Neural progenitor cell (in vitro differentiated cells): ENCODE measurements around the gene NTM. TPM values are rescaled to one million over a fixed set of nuclear protein-coding genes. Genes with fewer than 3 reads are reported as not detected.
A peak's percentile ranks its signal among the peaks of the same experiment; 100 is the strongest.

Experiments used
- DNase-seq: peaks from one replicate; pipeline ENCODE4 v3.0.0-alpha.2; 2016; ENCODE audit warnings: low spot score
- H2AFZ ChIP-seq: fragments of 200-600 bp; sonication (generic); replicated peaks from 2 replicates; pipeline ENCODE4 v1.6.1; 2016; ENCODE audit warnings: antibody characterized with exemption
- H3F3A ChIP-seq: fragments of 200-600 bp; sonication (generic); 2 replicates; pipeline ENCODE4 v1.6.1; 2016; ENCODE audit warnings: antibody characterized with exemption, low read depth
- H3K27ac ChIP-seq: fragments of 200-600 bp; sonication (generic); 2 replicates; pipeline ENCODE4 v1.5.1; 2016; ENCODE audit warnings: mild to moderate bottlenecking
- H3K27me3 ChIP-seq: fragments of 200-600 bp; sonication (generic); 2 replicates; pipeline ENCODE4 v1.6.1; 2016; ENCODE audit warnings: mild to moderate bottlenecking, moderate library complexity
- H3K36me3 ChIP-seq: fragments of 200-600 bp; sonication (generic); 2 replicates; pipeline ENCODE4 v1.5.1; 2016
- H3K4me1 ChIP-seq: fragments of 200-600 bp; sonication (generic); 2 replicates; pipeline ENCODE4 v1.6.1; 2016; ENCODE audit warnings: mixed run types
- H3K4me2 ChIP-seq: fragments of 200-600 bp; sonication (generic); 2 replicates; pipeline ENCODE4 v1.6.1; 2016
- H3K4me3 ChIP-seq: fragments of 200-600 bp; sonication (generic); 2 replicates; pipeline ENCODE4 v1.5.1; 2016
- H3K79me2 ChIP-seq: fragments of 200-600 bp; sonication (generic); 2 replicates; pipeline ENCODE4 v1.6.1; 2016; ENCODE audit warnings: low read depth
- H3K9ac ChIP-seq: fragments of 200-600 bp; sonication (generic); 2 replicates; pipeline ENCODE4 v1.6.1; 2016
- H3K9me3 ChIP-seq: fragments of 200-600 bp; sonication (generic); 2 replicates; pipeline ENCODE4 v1.5.1; 2016; ENCODE audit warnings: low read depth
- H4K20me1 ChIP-seq: fragments of 200-600 bp; sonication (generic); 2 replicates; pipeline ENCODE4 v1.6.1; 2016; ENCODE audit warnings: low read depth
- H3K27ac Mint-ChIP-seq: 3 replicates; pipeline ENCODE4 v1.8.0; 2021; ENCODE audit warnings: mixed read lengths
- H3K27me3 Mint-ChIP-seq: 2 replicates; pipeline ENCODE4 v1.8.0; 2022; ENCODE audit warnings: low read depth, mild to moderate bottlenecking, inconsistent platforms, moderate library complexity, mixed read lengths; ENCODE audit not compliant: insufficient read depth
- H3K36me3 Mint-ChIP-seq: 3 replicates; pipeline ENCODE4 v1.8.0; 2021; ENCODE audit warnings: mixed read lengths
- H3K4me1 Mint-ChIP-seq: 3 replicates; pipeline ENCODE4 v1.8.0; 2021; ENCODE audit warnings: mixed read lengths
- H3K4me3 Mint-ChIP-seq: 3 replicates; pipeline ENCODE4 v1.8.0; 2021; ENCODE audit warnings: mild to moderate bottlenecking, moderate library complexity, mixed read lengths
- H3K9me3 Mint-ChIP-seq: 3 replicates; pipeline ENCODE4 v1.8.0; 2020; ENCODE audit warnings: mixed read lengths
- EZH2 ChIP-seq: fragments of 200-600 bp; sonication (generic); IDR thresholded peaks from 2 replicates; pipeline ENCODE4 v1.6.1; 2017; ENCODE audit warnings: antibody characterized with exemption, mild to moderate bottlenecking, moderate library complexity
- EZH2phosphoT487 ChIP-seq: fragments of 200-600 bp; sonication (generic); IDR thresholded peaks from 2 replicates; pipeline ENCODE4 v1.6.1; 2017; ENCODE audit warnings: antibody characterized with exemption
- total RNA-seq: library from RNA; depleted of rRNA; stranded (reverse); fragments of >200 nt; gene quantifications from 2 replicates; pipeline ENCODE4 v1.2.3, GENCODE V29; 2015; ENCODE audit warnings: low replicate concordance
- TF ChIP-seq, protein P1 (sequence below): fragments of 200-600 bp; sonication (generic); IDR thresholded peaks from 2 replicates; pipeline ENCODE4 v1.5.1; 2017; ENCODE audit warnings: antibody characterized with exemption, mild to moderate bottlenecking

The NTM gene
- total RNA-seq, 1 donor from 2014 or later = 4.3 TPM

DNA sequence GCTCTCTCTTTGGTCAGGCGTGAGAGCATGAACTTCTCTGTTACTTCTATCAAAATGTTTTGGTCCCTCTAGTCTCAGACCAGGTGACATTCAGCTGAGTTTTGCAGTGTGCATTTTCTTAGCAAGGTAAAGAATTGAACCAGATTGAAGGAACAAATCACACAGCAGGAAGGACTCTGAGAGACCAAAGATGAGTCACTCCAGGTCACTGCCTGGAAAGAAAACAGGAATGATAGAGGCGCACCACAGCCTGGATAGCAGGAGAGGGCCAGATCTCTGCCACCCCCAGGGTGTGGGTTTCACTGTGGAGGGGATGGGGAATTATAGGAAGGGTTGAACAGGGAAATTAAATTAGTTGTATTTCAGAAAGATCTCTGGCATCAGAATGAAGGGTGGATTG lies 788.3 kb downstream of the NTM start:
- Histone ChIP-seq H3K9ac (no peak overlapping the region), H3K27me3 (no peaks in the 10 kb centered on the region), H3K27ac (no peak overlapping the region), H3K4me3 (no peak overlapping the region), H3K9me3 (no peaks in the 10 kb centered on the region), H3K4me1 (peaks cover 13% of the 10 kb centered on the region), H3K36me3 (no peaks in the 10 kb centered on the region), H2AFZ (no peak overlapping the region), H3F3A (no peaks in the 10 kb centered on the region), H4K20me1 (no peaks in the 10 kb centered on the region), H3K4me2 (no peak overlapping the region), H3K79me2 (no peaks in the 10 kb centered on the region)
- TF ChIP-seq, protein P1, sequence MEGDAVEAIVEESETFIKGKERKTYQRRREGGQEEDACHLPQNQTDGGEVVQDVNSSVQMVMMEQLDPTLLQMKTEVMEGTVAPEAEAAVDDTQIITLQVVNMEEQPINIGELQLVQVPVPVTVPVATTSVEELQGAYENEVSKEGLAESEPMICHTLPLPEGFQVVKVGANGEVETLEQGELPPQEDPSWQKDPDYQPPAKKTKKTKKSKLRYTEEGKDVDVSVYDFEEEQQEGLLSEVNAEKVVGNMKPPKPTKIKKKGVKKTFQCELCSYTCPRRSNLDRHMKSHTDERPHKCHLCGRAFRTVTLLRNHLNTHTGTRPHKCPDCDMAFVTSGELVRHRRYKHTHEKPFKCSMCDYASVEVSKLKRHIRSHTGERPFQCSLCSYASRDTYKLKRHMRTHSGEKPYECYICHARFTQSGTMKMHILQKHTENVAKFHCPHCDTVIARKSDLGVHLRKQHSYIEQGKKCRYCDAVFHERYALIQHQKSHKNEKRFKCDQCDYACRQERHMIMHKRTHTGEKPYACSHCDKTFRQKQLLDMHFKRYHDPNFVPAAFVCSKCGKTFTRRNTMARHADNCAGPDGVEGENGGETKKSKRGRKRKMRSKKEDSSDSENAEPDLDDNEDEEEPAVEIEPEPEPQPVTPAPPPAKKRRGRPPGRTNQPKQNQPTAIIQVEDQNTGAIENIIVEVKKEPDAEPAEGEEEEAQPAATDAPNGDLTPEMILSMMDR = no peak
- no peak for TF ChIP-seq EZH2
- Mint-ChIP-seq H3K4me3 (no peak overlapping the region), H3K9me3 (no peaks in the 10 kb centered on the region), H3K4me1 (peaks cover 19% of the 10 kb centered on the region), H3K36me3 (no peaks in the 10 kb centered on the region), H3K27ac (peak overlapping the region; percentile 5), H3K27me3 (no peaks in the 10 kb centered on the region)
- DNase-seq = no peak

DNA sequence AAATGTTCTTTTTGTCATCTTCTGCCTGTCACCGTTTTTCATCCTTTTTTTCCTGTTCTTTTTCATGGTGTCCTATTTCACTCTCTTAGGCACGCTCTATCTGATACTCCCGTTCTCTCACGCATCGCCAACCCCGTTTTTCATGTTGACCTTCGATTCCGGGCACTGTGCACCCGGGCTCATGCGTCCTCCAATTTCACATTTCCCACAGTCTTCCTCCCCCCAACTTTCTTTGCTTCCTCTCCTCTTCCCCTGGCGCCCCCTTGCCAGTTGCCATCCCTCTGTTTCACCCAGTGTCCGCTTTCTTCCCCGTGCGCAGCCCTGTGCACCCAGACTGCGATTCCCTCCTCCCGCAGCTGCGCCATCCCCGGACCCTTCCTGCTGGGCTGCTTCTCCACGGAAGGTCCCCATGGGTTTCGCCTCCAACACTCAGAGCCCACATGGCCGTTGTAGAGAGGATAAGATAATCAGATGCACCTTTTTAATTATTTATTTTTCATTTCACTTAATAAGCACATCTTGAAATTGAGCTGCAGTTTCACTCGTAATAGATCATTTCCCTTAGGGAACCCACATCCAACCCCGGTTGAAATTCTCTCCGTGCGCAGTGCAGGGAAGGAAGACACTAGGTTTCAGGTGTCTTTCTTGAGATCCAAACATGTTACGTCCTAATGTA lies 791.1 kb downstream of the NTM start:
- Histone ChIP-seq H3K27me3 (no peaks in the 10 kb centered on the region), H3K36me3 (no peaks in the 10 kb centered on the region), H3K4me1 (no peaks in the 10 kb centered on the region), H3F3A (no peaks in the 10 kb centered on the region), H3K4me3 (no peak overlapping the region), H3K79me2 (no peaks in the 10 kb centered on the region), H3K9ac (no peak overlapping the region), H3K4me2 (no peak overlapping the region), H3K9me3 (no peaks in the 10 kb centered on the region), H2AFZ (no peak overlapping the region), H4K20me1 (no peaks in the 10 kb centered on the region), H3K27ac (no peak overlapping the region)
- no peak for DNase-seq
- TF ChIP-seq EZH2 = no peak
- TF ChIP-seq, protein P1 = no peak
- no peak for TF ChIP-seq EZH2phosphoT487
- Mint-ChIP-seq H3K4me1 (peaks cover 12% of the 10 kb centered on the region), H3K27ac (no peak overlapping the region), H3K9me3 (no peaks in the 10 kb centered on the region), H3K36me3 (no peaks in the 10 kb centered on the region), H3K27me3 (no peaks in the 10 kb centered on the region), H3K4me3 (no peak overlapping the region)

DNA sequence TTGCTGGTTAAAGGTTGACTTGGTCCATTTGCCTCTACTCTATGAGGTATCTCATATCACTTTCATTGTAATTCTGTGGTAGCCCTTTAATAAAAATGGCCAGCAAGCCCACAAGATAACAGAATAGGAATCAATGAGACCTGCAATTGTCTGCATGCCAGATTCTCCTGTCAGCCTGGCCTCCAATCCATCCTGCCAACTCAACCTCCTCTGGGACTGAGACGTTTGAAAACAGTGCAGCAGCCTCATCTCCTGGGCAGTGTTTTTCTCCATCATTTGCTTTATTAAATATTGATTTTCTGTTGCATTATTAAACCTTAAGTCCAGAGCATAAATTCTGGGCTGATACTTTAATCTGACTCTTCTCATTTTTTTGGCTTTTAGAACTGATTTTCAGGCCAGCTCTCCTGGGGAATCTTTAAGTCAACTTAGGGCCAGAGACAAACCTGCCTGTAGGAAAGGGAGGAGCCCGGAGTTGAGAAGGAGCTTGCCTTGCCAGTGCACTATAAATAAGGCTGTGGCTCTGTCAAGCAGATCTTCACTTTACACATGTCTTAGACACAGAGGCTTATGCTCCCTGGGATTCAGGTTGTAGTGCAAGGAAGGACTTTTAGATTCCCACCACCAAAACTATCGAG lies 798.0 kb downstream of the NTM start:
- TF ChIP-seq EZH2phosphoT487 = no peak
- TF ChIP-seq, protein P1 = no peak
- no peak for TF ChIP-seq EZH2
- H3K27me3 Mint-ChIP-seq = no peaks in the 10 kb centered on the region
- Histone ChIP-seq H3K4me1 (peaks cover 6% of the 10 kb centered on the region), H4K20me1 (no peaks in the 10 kb centered on the region), H3K4me3 (no peak overlapping the region), H3K36me3 (no peaks in the 10 kb centered on the region), H3K9me3 (no peaks in the 10 kb centered on the region), H3K79me2 (no peaks in the 10 kb centered on the region), H2AFZ (no peak overlapping the region), H3K9ac (no peak overlapping the region), H3F3A (no peaks in the 10 kb centered on the region), H3K27ac (no peak overlapping the region), H3K4me2 (no peak overlapping the region), H3K27me3 (no peaks in the 10 kb centered on the region)
- H3K36me3 Mint-ChIP-seq = no peaks in the 10 kb centered on the region
- H3K4me1 Mint-ChIP-seq = peaks cover 7% of the 10 kb centered on the region
- H3K27ac Mint-ChIP-seq = no peak overlapping the region
- H3K9me3 Mint-ChIP-seq = no peaks in the 10 kb centered on the region
- no peak overlapping the region for H3K4me3 Mint-ChIP-seq
- no peak for DNase-seq
